SU-DHL-6 (cell line): ENCODE measurements around the gene POM121.
"Not testable (repeated sequence)": the region's sequence is repeated elsewhere in the genome, so short reads cannot be mapped to it uniquely, and the experiment has no call there.

Source experiments
- EZH2phosphoT487 ChIP-seq: fragments of 200-600 bp; sonication (generic), shearing (Covaris generic); conservative IDR thresholded peaks from 2 replicates; pipeline ENCODE4 v1.6.1; 2018; ENCODE audit warnings: mild to moderate bottlenecking, antibody characterized with exemption, low read length, moderate library complexity, mixed read lengths
- TF ChIP-seq, protein P1 (sequence below): fragments of 200-600 bp; sonication (generic); IDR thresholded peaks from one replicate; pipeline ENCODE4 v1.5.1; 2017; ENCODE audit warnings: antibody characterized with exemption, mild to moderate bottlenecking, low read length, moderate library complexity; ENCODE audit not compliant: insufficient read depth, poor library complexity, severe bottlenecking

DNA sequence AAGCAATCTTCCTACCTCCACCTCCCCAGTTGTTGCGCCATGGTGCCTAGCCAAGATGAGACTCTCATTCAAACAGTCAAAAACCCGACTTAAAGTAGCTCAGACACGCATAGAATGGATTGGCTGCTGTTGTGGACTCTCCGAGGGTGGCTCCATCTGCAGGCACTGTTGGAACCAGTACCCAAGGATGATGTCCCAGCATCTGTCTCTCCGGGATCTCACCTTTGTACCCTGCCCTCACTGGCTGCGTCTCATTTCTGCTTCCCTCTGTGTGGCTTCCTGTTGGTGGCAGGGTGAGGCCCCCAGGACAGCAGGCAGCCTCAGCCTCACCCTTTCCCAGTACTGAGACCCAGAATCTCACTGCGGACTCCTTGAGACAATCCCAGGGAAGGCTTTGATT, 49.9 kb downstream of the POM121 start:
- TF ChIP-seq, protein P1, sequence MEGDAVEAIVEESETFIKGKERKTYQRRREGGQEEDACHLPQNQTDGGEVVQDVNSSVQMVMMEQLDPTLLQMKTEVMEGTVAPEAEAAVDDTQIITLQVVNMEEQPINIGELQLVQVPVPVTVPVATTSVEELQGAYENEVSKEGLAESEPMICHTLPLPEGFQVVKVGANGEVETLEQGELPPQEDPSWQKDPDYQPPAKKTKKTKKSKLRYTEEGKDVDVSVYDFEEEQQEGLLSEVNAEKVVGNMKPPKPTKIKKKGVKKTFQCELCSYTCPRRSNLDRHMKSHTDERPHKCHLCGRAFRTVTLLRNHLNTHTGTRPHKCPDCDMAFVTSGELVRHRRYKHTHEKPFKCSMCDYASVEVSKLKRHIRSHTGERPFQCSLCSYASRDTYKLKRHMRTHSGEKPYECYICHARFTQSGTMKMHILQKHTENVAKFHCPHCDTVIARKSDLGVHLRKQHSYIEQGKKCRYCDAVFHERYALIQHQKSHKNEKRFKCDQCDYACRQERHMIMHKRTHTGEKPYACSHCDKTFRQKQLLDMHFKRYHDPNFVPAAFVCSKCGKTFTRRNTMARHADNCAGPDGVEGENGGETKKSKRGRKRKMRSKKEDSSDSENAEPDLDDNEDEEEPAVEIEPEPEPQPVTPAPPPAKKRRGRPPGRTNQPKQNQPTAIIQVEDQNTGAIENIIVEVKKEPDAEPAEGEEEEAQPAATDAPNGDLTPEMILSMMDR: not testable (repeated sequence)
- not testable (repeated sequence) for TF ChIP-seq EZH2phosphoT487
